GM21529 (cell line): ENCODE data around the gene PRAMEF1.
"Not testable (repeated sequence)": the region's sequence is repeated elsewhere in the genome, so short reads cannot be mapped to it uniquely, and the experiment has no call there.

Experiments used
- ATAC-seq: cut with Tn5 transposase; IDR thresholded peaks from one replicate; pipeline ENCODE4 v1.9.1; 2021; ENCODE audit not compliant: unreplicated experiment

Gene PRAMEF1

DNA sequence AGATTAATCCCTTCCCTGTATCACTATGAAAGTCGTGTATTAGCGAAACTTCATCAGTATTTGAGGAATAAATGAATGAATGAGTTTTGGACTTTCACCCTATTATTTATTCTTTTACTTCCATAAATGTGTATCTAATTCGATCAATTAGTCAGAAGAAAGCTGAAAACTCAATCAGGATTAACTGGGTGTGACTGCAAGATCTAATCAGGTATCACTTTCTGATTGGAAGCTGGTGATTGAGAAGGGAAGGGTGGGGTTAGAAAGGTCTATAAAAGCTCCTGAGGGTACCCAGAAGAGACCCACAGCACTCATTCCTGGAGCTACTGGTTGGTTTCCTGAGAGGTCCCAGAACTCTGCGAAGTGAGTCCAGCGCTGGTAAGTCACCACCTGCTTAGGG lies at the start of gene PRAMEF1:
TSS of gene PRAMEF1 (plus strand) at position 301 of the 400 bp plus-strand sequence. CDS start 1,831 bp downstream, outside the sequence.
- ATAC-seq = not testable (repeated sequence)

DNA sequence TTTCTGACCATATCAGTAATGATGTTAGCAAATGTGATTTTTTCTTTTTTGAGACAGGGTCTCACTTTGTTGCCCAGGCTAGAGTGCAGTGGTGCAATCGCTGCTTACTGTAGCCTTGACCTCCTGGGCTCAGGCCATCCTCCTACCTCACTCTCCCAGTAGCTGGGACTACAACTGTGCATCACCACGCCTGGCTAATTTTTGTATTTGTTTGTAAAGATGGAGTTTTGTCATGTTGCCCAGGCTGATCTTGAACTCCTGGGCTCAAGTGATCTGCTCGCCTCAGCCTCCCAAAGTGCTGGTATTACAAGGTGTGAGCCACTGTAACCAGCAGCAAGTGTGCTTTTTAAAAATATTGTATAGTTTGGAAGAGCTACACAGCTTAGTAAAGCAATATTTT lies 49.3 kb upstream of the PRAMEF1 start:
- no peak for ATAC-seq

DNA sequence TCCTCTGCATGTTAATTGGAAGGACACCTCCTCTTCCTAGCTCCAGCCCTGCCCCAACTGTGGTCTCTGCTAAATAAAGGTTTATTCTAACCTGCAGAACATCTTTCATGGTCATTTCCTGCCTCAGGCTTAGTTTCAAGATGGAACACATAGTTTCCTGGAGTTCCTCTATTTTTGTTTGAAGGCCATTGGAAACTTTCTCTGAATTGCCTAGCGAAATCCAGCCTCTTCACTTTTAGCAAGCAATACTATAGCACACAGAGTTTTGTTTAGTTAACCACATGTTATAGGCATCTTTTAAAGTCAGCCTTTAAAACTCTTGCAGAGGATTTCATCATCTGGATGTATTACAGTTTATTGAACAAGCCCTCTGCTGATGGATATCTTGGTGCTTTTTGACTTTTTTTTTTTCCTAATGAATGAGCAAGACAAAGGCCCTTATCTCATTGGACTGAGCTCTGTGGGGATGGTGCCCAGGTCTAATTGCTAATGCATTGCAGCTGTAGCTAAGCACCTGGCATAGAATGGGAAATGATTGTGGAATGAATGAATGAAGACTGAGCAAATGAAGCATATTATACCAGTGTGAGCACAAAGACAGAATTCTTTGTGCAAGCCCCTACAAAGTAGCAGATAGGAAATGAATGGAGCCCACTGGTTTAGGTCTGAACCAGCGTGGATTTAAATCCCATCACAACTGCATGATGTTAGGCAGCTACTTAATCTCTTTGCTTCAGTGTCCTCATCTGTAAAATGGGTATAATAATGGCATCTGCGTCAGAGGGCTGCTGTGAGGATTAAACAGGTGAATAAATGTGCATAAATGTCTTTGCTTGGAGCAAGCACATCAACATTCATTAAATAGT lies 45.8 kb upstream of the PRAMEF1 start:
- ATAC-seq = no peak

- ATAC-seq = no peak
Observed at GRCh38 chr1:12745992-12746323, 45.2 kb upstream of the PRAMEF1 start, which contains the start of gene CFAP107. CFAP107 (plus strand) TSS chr1:12746200; CDS start chr1:12746431, 231 bp downstream.

GRCh38 chr1:12748778-12749355 lies 42.3 kb upstream of the PRAMEF1 start:
- ATAC-seq = no peak

- ATAC-seq = no peak
Observed at GRCh38 chr1:12754738-12755137, 36.5 kb upstream of the PRAMEF1 start.

GRCh38 chr1:12756273-12756672 lies 34.9 kb upstream of the PRAMEF1 start:
- ATAC-seq = no peak

DNA sequence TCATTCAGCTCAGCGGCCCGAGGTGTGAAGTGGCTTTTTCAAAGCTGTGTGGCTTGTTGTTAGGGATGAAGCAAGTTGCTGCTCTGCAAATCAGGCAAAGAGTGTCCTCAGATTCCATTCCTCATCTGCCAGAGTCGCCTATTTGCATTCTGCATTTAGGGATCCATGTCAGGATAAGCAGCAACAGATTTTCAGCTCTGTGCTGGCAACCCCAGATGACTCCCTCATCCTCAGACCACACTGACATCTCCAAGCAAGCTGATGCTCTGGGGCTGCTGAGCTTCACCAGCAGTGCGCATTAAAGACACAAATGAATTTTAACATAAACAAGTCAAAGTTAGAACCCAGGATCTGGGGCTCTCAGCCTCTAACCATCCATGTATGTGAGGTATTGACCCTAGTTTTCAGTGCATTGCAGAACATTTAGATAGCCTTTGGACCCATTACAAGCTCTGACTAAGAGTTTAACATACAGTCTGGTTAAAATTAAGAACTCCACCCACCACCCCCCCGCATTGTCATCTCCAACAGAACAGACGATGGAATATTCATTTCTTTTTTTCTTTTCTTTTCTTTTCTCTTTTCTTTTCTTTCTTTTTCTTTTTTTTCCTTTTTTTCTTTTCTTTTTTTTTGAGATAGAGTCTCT lies 34.3 kb upstream of the PRAMEF1 start:
- ATAC-seq = no peak

GRCh38 chr1:12757836-12758235 lies 33.4 kb upstream of the PRAMEF1 start:
- no peak for ATAC-seq

- ATAC-seq = no peak
Observed at GRCh38 chr1:12760256-12760795, 30.9 kb upstream of the PRAMEF1 start.

- no peak for ATAC-seq
Observed at GRCh38 chr1:12761781-12762180, 29.4 kb upstream of the PRAMEF1 start.

DNA sequence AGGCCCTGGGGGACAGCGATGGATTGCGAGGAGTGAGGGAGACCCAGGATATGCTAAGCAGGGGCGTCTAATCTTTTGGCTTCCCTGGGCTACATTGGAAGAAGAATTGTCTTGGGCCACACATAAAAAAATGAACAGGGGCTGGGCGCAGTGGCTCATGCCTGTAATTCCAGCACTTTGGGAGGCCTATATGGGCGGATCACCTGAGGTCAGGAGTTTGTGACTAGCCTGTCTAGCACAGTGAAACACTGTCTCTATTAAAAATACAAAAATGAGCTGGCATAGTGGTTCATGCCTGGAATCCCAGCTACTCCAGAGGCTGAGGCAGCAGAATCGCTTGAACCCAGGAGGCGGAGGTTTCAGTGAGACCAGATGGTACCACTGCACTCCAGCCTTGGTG lies 28.4 kb upstream of the PRAMEF1 start:
- no peak for ATAC-seq

DNA sequence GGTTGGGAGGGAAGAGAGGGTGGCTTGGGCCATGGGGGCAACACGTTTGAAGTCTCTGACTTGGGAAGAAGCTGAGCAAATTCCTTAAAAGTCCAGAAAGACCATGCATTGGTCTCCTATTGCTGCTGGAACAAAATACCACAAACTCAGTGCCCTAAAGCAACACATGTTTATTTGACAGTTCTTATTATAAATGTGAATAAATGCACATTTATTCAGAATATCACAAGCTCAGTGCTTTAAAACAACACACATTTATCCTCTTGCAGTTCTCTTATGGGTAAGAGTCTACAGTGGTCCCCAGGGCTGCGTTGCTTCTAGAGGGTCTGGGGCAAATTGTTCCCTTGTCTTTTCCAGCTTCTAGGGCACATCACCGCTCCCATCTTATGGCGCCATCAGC lies 27.7 kb upstream of the PRAMEF1 start:
- no peak for ATAC-seq

GRCh38 chr1:12764016-12764415 lies 27.2 kb upstream of the PRAMEF1 start:
- ATAC-seq = no peak

DNA sequence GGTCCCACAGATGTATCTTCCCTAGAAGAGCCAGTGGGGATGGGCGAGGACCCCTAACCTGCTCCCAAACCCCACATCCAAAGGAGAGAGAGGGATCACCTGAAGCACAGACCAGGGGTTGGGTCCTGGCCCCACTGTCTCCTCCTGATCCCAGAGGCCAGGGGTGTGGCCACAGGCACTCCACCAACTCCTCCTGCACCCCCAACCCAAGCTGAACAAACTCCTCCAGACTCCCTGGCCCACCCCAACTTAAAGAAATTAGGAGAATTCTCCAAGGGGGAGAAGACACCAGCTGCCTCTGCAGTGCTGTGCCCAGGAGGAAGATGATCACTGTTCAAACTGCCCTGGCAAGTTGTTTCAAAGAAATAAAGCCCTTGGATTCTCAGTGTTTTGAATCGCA lies 22.2 kb upstream of the PRAMEF1 start:
- ATAC-seq = no peak

DNA sequence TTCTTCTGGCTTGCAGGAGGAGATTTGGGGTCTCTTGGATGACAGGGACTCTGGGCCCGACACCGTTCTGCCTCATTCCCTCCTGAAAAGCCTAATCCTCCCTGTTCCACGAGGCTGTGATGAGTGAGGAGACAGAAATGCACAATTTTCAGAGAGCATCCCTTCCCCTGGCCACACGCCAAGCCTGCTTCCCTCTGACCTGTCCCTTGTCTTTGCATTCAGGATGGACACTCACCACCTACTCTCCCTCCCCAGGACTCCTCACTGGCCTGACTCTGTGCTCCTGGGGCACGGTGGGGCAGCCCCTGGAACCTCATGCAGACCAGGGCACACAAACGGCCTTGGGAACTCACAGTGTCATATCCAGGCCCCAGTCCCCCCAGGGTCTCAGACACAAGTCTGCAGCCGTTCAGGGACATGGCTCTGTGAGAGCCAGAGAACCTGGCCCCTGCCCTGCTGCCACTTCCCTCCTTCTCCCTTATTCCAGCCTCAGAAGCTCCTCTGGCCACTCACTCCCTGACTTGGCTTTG lies 21.2 kb upstream of the PRAMEF1 start:
- ATAC-seq = no peak

GRCh38 chr1:12770620-12771019 lies 20.6 kb upstream of the PRAMEF1 start:
- no peak for ATAC-seq

DNA sequence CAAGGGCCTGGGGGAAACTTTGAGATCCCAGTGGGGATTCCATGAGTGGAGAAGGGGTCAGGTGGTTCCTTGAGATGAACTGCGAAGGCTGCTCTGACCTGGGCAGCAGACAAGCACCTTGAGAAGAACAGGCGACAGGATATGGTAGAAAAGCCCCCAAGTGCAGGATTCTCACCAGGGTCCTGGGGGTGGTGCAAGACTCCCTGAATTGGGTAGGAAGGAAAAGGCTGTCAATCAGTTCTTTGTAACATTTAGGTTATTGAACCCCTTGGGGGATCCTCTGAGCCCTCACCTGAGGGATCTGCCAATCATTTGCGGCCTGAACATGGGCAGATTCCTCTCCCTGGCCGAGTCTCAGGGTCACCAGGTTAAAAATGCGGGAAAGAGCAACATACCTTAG lies 20.0 kb upstream of the PRAMEF1 start:
- no peak for ATAC-seq

DNA sequence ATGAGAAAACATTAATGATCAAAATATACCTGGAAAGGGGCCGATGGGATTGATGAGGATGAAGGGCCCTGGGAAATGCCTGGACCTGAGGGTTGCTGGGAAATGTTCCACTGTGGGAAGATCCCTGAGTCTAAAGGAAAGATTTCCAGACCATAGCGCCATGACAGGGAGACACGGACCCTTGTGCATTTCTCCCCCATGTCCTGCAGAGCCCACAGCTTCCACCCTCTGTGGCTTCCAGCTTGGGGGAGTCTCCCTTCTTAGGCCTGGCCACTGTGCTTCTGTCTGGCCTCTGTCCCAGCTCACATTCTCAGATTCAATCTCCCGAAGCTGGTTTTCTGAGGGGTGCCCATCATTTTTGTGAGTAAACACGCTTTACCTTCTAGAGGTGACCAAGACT lies 18.7 kb upstream of the PRAMEF1 start:
- ATAC-seq = no peak

- ATAC-seq = no peak
Observed at GRCh38 chr1:12773438-12773837, 17.8 kb upstream of the PRAMEF1 start, which contains the start of gene PRAMEF12. PRAMEF12 (plus strand) TSS chr1:12773738; CDS start chr1:12774868, 1,130 bp downstream.

- ATAC-seq = no peak
Observed at GRCh38 chr1:12774801-12775345, 16.3 kb upstream of the PRAMEF1 start.
